ENCODE measurements around the gene KCNQ4.

Gene KCNQ4

DNA sequence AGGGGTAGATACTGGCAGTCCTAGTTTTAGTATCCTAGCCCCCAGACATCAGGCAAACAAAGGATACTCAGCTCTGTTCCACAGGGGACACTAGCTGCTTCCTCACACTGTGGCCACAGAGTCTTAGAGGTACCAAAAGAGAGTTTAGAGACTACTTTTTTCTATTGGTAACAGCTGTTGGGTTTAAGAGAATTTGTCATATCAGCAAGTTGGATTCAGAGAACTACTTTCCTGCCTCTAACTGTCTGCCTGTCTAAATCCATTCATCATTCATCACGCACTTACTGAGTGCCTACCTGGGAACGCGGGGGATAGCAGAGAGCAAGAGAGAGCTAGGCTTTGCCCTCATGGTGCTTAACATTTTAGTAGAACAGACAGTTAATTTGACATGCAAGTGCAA lies 27.1 kb upstream of the KCNQ4 start:
- DNase-seq, result no peak

DNA sequence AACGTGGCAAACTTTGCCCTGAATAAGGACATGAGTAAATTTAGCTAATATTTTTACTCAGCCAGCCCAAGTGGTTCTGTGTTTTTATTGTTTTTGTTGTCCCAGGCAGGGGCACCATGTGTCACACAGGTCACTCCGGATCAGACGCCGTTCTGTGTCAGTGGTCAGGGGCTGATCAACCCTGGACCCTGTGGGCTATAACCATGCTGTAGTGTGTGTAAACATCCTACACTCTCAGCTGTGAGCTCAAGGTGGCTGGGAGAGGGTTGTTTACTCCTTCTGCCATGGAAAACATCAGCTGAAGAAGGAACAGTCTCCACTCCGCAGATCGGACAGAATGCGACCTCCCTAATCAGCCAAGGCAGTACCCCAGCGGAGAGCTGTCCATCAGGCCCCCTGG lies 26.5 kb upstream of the KCNQ4 start:
- no peak for DNase-seq

DNA sequence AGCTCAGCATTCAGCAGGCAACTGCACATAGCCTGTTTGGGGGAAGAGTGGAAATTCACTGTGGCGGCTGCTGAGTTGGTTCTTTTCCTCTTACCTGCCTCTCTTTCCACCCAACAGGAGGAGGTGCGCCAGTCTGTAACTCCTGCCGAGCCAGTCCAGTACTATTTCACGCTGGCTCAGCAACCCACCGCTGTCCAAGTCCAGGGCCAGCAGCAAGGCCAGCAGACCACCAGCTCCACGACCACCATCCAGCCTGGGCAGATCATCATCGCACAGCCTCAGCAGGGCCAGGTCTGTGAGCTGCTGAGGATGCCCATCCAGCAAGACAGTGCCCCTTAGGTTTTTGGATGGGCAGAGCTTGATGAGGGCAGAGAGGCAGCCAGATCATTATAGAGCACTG lies 25.6 kb upstream of the KCNQ4 start:
- DNase-seq, result no peak

DNA sequence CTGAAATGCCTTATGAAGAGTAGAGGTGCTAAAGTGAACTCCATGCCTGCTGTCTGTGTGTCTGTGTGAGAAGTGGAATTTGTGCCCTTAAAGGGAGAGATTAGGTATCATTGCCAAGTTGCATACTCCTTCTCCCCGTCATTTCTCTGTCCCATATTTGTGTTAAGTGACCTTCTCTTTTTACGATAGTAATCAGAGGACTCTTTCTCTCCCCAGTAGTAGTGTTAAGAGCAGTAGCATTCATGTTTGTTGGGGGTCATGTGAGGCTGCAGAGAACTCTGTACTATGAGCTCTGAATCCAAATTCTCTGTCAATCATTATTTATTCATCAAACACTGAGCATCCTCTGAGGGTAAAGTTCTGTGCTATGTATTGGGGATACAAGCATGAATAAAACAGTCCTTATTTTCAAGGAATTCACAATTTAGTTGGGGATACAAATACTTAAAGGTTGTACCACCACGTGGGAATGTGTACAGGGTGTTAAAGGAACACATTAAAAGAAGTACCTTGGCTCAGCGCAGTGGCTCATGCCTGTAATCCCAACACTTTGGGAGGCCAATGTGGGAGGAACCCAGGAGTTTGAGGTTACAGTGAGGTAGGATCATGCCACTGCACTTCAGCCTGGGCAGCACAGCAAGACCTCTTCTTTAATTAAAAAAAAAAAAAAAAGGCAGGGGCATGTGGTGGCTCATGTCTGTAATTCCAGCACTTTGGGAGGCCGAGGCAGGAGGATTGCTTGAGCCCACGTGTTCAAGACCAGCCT lies 24.8 kb upstream of the KCNQ4 start:
- DNase-seq, result no peak

DNA sequence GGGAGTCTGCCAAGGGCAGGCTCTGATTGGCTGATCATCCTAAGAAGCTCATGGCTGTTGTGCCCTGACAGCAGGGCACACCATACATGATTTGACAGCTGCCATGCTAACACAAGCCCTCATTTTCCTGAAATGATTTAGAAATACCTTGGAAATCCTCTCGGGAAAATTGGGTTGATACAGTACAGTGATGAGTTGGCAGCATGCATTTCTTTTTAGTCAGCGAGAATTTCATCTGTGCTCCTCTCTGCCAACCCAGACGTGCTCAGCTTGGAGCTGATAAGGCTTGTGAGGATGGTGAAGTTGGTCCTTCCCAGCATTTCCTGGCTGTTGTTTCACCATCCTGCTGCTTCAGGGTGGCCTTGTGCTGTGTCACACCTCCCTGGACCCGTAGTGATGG lies 22.6 kb upstream of the KCNQ4 start:
- no peak for DNase-seq

DNA sequence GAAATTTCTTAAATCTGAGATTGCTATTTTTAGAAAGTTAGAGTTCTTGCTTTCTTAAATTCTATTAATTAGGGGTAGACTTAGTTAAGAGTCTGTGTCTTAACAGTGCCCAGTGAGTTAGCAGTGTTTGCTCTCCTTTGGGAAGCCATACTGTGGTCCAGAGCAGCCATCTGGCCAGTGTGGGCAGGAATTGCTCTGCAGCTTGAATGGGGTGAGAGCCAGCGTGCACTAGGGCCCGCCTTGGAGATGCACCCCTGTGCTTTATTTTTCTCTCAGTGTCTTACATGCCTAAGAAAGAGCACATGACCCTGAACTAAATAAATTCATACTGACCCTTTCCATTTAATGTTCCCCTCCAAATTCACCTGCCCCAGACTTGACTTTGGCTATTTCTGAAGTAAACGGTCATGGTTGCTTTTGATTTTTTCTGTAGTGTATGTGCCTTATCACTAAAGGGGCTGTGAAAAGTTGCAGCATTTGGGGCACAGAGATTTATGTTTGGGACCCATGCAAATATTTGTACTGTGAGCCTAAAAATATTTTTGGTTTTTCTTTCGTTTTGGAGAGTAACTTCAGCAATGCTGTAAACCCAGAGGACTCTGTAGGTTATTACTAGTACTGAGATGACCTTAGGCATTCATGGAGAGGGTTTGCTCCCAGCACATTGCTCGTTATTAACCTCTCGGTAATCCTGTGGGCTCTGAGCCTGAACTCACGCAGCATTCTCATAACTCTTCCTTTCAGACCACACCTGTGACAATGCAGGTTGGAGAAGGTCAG lies 21.3 kb upstream of the KCNQ4 start:
- no peak for DNase-seq

DNA sequence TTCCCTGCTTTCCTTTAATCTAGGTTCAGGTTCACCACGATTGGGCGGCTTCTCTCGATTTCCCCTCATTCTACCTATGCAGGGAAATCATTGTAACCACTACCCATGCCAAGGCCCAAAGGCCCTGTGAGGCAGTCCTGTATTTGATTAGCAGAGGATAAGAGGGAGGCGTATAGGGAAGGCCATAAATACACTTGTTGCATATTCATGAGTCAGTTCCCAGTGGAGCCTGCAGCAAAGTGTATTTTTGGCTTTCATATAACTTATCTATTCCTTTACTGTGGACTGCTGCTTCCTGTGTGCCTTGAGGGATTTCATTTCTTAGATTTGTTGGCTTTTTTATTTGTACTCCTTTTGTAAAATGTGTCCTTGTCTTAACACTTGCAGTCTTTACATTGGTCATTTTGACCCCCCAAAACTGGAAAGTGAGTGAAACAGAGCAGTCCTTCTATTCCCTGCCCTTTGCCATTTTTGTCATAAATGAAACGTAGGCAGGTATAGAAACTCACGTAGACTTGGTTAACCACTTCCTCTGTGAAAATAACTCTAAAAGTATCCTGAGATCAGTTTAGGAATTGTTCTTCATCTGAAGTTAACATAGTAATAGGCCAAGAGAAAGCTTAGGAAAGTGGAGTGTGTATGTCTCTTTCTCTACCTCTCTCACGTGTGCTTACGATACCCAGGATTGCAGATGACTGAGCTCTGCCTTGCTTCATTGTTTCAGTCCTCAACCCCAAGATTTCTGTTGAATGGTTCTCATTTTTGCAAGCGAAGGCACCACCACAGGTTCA lies 19.6 kb upstream of the KCNQ4 start:
- no peak for DNase-seq

DNA sequence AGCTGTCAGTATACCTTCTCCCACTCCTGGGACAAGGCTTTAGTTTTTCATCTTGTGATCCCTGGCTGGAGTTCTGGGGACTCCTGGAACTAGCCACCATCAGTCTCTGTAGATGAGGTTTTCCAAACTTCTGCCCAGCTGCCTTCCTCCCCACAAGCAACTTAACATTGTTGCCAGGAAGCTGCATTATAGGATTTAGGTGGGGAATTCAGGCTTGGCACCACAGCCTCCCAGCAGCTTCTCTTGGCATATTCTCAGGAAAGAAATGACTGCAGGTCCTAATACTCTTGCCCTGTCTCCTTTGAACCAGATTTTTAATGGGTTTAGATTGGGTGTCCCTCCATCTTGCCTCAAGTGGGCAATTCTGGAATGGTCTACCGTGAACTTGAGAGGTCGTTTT lies 18.6 kb upstream of the KCNQ4 start:
- no peak for DNase-seq

DNA sequence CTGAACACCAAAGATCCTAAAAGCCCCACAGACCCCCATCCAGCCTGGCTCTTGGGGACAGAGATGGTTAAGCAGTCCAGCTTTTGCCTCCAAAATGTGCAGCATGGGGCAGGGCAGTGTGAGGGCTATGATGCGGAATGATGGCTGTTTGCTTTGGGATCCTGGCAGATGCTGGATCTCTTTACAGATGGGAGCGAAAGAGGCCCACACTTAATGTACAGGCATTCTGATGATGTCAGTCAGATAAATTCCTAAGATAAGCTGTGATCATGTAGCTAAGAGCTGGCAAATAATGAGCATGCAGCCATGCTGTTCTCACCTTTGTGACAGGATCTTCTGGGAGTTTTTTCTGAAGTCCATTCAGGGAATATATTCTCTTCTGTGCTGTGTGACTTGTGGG lies 17.6 kb upstream of the KCNQ4 start:
- DNase-seq, result no peak

DNA sequence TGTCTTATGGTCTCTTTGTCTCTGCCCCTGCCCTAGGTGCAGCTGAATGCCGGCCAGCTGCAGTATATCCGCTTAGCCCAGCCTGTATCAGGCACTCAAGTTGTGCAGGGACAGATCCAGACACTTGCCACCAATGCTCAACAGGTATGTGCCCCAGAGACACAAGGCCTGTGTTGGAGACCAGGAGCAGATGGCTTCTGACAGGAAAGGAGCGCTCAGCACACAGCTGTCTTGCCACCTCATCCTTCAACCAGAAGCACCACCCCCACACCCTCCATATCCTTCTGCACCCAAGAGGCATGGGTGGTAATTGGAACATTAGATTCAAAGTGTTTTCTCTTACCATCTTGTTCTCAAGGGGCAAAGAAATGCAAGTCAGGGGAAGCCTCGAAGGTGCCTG lies 17.0 kb upstream of the KCNQ4 start:
- DNase-seq, result no peak

DNA sequence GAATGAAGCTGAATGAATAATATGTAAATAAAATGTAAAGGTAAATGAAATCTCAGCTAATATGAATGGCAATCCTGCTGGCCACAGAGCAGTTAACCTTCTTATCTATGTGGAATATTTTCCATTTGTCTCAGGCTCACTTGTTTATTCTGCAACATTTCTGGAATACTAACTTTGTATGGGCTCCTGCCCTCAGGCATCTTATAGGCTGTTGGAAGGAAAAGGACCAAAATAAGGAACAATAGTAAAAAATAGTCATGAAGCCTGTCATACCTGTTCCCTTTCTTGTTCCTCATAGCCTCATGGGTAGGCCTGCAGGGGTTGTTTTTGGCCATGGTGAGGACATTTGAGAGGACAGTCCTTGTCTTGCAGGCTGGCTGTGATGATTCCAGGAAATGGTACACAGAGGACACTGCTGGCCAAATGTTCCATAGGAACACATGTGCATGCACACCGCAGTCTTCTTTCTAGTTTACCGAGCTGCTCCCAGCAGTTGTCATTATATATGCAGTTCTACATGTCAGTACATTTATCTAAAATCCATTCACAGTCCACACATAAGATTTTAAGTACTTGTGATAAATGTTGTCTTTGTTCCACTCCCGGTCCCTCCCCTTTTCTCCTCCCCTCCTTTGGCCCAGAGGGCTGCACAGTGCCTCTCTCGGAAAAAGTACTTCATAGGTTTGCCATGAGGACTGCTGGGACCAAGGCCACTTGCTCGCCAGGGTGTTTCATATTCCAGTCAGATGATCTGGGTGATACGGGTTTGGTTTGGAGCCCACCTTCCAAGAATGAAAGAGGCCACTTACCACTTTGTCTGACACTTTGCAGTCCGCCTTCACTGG lies 15.2 kb upstream of the KCNQ4 start:
- DNase-seq, result no peak

DNA sequence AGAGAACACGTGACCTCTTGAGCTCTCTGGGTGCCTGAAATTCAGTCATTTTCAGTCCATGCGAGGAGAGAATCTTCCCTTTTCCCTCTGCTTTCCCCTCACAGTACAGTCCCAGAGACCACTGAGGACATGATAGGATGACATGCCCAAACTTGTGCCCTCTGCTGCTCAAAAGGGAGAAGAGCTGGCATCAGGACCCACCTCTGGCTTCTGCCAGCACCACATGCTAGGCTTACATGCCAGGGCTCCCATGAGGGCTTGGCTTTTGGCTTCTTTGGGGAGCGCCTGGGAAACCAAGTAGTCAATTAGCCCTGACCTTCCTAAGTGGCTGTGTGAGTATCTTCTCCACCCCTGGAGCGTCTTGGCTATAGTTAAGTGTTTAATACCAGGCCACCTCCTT lies 13.8 kb upstream of the KCNQ4 start:
- DNase-seq, result no peak

DNA sequence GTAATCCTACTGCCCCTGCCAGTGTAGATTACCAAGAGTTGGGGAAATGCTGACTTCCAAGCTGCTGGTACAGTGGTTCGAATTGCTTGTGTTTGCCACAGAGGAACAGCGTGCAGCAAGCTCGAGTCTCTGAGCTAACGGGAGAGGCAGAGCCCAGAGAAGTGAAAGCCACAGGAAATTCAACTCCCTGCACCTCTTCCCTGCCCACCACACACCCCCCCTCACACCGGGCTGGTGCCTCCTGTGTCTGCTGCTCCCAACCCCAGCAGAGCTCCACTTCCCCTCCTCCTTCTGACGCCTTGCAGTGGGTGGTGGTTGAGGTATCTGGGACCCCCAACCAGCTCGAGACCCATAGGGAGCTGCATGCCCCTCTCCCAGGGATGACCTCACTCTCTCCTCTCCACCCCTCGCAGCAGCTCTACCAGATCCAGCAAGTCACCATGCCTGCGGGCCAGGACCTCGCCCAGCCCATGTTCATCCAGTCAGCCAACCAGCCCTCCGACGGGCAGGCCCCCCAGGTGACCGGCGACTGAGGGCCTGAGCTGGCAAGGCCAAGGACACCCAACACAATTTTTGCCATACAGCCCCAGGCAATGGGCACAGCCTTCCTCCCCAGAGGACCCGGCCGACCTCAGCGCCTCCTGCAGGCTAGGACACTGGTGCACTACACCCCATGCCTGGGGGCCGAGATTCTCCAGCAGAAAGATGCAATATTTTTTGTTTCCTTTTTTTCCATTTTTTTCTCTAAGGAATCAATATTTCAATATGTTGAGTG lies 13.1 kb upstream of the KCNQ4 start:
- no peak for DNase-seq

DNA sequence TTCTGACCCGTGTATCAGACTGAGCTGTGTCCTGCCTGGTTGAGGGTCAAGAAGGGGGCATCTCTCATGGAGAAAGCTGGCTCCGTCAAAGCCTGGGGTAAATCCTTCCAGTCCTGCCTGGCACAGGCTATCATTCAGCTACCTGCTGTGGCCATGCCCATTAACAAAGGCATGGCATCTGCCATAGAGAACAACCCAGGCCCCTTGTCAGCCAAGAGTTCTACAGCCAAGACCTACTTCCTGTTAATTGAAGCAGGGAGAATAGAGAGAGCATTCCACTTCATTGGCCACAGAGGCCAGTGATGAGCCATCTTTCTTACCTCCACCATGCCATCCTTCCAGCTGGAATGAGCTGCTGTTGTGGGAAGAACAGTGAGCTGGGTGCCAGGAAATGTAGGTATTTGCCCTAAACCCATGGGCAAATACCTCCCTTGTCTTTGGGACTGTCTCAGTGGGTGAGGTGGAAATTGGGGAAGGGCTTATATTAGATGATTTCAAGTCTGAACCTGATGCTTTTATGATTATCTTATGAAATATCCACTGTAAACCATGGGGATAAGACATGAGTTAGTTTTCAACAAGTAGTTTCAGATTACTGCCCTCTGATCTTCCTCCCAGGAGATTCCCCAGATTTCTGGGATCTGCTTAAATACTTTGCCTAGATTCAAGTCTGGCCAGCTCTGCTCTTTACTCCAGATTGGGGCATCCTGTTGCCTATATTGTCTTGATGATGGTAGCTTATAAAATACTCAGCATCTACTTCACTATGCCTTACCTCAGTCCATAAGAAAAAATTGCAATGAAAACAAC lies 11.2 kb upstream of the KCNQ4 start:
- DNase-seq, result no peak

DNA sequence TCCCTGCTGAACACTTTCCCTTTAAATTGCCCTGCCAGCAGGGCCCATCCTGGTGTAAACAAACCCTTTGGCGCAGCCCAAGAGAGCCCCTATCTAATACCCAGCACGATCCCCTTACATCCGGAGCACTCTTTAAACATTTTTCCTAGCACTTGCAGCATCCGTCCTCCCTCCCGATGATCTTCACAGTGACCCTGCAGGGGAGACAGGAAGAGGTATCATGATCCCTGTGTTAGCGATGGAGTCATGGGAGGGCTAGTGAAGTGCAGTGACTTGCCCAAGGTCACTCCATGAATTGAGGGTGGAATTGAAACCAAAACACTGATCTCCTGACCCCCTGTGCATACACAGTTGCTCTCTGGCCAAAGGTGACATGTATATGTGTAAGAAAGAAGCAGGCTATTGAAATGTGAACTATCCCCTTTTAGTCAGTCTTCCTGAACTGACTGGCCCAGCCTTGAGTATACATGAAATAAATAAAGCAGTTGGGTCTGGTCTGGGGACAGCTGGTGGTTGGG lies 9.8 kb upstream of the KCNQ4 start:
- DNase-seq, result no peak

DNA sequence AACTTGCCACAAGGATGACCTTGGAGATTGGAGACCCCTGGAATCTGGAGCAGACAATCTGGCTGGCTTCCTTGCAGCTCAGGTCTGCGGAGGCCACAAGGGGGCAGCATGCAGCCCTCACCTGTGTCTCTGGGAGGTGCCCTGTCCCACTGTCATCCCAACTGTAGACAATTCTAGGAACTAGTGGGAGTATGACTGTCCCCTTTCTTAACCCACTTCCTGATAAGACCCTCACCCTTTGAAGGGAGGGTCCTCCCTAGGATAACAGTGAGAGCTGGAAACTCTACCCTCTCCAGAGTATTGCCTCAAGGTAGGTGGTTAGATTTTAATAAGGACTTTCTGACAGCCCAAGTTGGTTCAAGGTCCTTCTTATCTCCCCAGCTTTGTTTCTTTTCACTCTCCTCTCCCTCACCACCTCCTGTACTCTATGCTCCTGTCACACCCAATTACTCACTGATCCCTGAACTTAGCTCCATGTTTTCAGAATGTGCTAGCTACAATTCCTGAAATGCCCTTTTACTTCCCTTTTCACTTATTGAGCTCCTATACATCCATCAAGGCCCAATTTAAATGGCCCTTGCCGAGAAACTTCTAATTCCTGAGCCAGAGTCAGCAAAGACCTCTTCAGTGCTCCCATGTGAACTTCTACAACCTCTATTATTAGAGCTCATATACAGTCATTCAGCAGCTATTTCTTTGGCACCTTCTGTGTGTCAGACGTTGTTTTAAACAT lies 9.2 kb upstream of the KCNQ4 start:
- DNase-seq, result peak; percentile 71

DNA sequence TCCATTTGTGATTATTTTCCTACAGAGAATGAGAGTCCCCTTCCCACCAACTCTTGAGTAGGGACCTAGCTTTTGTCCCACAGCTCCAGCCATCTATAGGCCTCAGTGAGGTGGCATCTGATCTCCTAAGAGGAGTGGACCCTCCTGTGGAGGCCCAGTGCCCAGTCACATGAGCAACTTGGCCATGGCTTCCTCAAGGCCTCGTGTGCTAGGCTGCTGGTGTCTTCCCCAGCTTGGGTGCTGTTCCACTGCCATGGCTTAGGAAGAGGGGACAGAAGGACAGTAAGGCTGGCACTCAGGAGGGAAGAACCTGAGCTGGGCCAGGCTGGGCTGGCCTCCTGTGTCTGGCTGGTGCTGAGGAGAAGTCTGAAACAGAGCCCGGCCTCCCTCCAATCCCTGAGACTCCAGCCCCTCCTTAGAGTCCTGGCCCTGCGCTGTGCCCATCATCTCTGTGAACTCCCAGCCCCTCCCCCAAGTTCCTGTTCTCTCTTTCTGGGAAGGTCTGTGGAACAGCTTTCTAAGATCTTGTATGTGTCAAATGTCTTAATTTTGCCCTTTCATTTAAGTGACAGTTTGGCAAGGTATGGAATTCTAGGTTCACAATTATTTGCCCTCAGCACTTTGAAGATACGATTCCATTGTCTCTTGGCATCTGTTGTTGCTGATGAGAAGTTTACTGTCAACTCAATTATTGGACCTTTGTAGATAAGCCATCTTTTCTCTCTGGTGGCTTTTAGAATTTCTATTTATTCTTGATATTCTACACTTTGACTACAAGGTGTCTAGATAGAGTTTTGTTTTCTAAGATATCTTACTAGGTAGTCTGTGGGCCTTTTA lies 7.1 kb upstream of the KCNQ4 start:
- no peak for DNase-seq

DNA sequence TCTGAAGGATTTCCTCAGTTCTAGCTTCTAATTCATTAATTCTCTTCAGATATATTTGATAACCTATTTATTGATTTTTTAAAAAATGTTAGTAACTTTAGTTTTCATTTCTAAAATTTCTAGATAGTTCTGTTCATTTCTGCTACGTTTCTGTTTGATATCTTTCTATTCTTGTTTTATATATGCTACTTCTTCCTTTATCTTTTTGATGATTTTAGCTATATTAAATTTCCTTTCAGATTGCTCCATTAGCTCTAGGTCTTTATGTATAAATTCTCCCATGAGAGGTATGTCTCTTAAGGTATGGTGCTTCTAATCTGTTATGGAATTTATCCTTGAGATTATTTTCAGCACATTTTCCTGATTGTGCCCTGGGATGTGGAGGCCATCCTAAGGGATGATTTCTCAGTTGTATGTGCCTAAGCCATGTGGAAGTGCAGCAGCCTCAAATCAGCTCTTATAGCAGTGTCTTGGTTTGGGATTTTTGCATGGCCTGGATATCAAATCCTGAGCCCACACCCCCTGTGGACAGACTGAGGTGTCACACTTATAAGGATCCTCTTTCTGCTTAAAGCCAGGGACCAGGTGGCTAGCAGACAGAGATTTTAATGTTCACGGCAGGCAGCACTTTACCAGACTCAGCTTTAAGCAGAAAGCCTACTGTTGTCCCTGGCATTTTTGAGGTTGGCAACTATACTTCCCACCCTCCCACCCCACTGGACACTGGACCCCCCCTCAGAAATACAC lies 6.2 kb upstream of the KCNQ4 start:
- no peak for DNase-seq

All from activated naive CD4-positive, alpha-beta T cell treated with Interleukin-2 at 50 U/mL for 16 hours (primary cell).